ENCODE data around the gene FER.
"Not testable (repeated sequence)": the region's sequence is repeated elsewhere in the genome, so short reads cannot be mapped to it uniquely, and the experiment has no call there.

The FER gene

GRCh38 chr5:108881133-108881532, 133.4 kb downstream of the FER start:
- DNase-seq (ENCODE audit: low spot score), result no peak

GRCh38 chr5:108884736-108885135, 137.0 kb downstream of the FER start:
- DNase-seq (ENCODE audit: low spot score), result no peak

- no peak for DNase-seq (ENCODE audit: low spot score)
Observed at GRCh38 chr5:108898257-108898656, 150.6 kb downstream of the FER start.

- DNase-seq (ENCODE audit: low spot score), result no peak
Observed at GRCh38 chr5:108898707-108899106, 151.0 kb downstream of the FER start.

- not testable (repeated sequence) for DNase-seq (ENCODE audit: low spot score)
Observed at GRCh38 chr5:108899244-108899643, 151.5 kb downstream of the FER start.

- DNase-seq (ENCODE audit: low spot score), result no peak
Observed at GRCh38 chr5:108900668-108901067, 153.0 kb downstream of the FER start.

GRCh38 chr5:108905805-108906204, 158.1 kb downstream of the FER start:
- no peak for DNase-seq (ENCODE audit: low spot score)

GRCh38 chr5:108910627-108911026, 162.9 kb downstream of the FER start:
- DNase-seq (ENCODE audit: low spot score), result no peak

GRCh38 chr5:108911055-108911454, 163.4 kb downstream of the FER start:
- no peak for DNase-seq (ENCODE audit: low spot score)

GRCh38 chr5:108917596-108917995, 169.9 kb downstream of the FER start:
- DNase-seq (ENCODE audit: low spot score), result no peak

GRCh38 chr5:108919591-108920326, 172.1 kb downstream of the FER start:
- DNase-seq (ENCODE audit: low spot score), result no peak

GRCh38 chr5:108924457-108924961, 176.8 kb downstream of the FER start:
- peak; percentile 22 for DNase-seq (ENCODE audit: low spot score)

GRCh38 chr5:108925073-108925472, 177.4 kb downstream of the FER start:
- no peak for DNase-seq (ENCODE audit: low spot score)

- no peak for DNase-seq (ENCODE audit: low spot score)
Observed at GRCh38 chr5:108930107-108930506, 182.4 kb downstream of the FER start.

GRCh38 chr5:108935611-108936010, 187.9 kb downstream of the FER start:
- no peak for DNase-seq (ENCODE audit: low spot score)

- DNase-seq (ENCODE audit: low spot score), result no peak
Observed at GRCh38 chr5:108937221-108937620, 189.5 kb downstream of the FER start.

GRCh38 chr5:108940506-108940905, 192.8 kb downstream of the FER start:
- DNase-seq (ENCODE audit: low spot score), result no peak

- no peak for DNase-seq (ENCODE audit: low spot score)
Observed at GRCh38 chr5:108941746-108942145, 194.0 kb downstream of the FER start.

- DNase-seq (ENCODE audit: low spot score), result no peak
Observed at GRCh38 chr5:108942701-108943100, 195.0 kb downstream of the FER start.

- DNase-seq (ENCODE audit: low spot score), result no peak
Observed at GRCh38 chr5:108945094-108945493, 197.4 kb downstream of the FER start.

- no peak for DNase-seq (ENCODE audit: low spot score)
Observed at GRCh38 chr5:108946008-108946407, 198.3 kb downstream of the FER start.

GRCh38 chr5:108947164-108947563, 199.5 kb downstream of the FER start:
- no peak for DNase-seq (ENCODE audit: low spot score)

- DNase-seq (ENCODE audit: low spot score), result no peak
Observed at GRCh38 chr5:108950276-108950675, 202.6 kb downstream of the FER start.

GRCh38 chr5:108953940-108954339, 206.2 kb downstream of the FER start:
- DNase-seq (ENCODE audit: low spot score), result no peak

Measured in SW480 (cell line).